Stimulated activated CD8-positive, alpha-beta memory T cell treated with anti-CD3 and anti-CD28 coated beads, Interleukin-4, amount 100 ng/mL, for 48 hours (primary cell): ENCODE data around the gene ABI1.
"Not testable (repeated sequence)": the region's sequence is repeated elsewhere in the genome, so short reads cannot be mapped to it uniquely, and the experiment has no call there.

Experiments
- DNase-seq: peaks from one replicate; pipeline ENCODE4 v3.0.0-alpha.2; 2020

Gene ABI1

DNA sequence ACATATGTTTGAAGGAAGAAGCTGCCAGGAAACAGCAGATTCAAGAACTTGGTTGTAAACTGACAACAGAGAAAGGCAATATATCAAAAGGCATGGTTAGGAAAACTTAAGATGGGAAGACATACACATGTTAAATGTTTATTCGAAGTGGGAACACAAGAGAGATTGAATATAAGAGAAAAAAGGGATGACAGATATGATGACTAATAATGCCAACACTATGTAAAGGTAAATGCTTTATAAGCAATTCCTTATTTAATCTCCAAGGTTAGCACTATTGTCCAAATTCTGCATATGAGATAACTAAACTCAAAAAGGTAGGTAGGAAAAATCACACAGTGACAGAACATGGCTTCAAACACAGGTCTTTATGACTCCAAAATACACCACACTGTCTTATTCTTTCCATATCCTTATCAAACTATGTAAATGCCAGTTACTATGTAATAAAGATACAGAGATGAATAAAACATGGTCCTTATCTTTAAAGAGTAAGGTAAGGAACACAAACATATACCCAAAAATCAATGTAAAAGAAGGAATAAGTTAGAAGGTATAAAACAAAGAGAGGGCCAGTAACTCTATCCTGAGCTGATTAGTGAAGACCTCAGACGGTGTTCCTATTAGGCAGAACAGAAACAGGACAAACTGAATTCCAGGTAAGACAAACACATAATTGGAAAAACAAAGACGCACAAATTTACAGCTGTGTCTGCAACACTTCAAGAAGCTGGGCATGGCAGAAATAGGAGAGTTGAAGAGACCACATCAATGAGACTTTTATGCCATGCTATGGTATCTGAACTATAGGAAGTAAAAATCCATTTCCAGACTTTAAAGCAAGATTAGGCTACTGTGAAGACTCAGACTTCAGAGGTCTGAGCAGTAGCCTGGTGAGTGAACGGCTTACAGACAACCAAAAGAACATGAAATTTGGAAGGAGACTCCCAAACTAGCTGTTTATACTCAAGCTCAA is 56.1 kb downstream of the ABI1 start:
- DNase-seq = no peak

- no peak for DNase-seq
These were observed 56.9 kb downstream of the ABI1 start for GRCh38 chr10:26803849-26804248.

DNA sequence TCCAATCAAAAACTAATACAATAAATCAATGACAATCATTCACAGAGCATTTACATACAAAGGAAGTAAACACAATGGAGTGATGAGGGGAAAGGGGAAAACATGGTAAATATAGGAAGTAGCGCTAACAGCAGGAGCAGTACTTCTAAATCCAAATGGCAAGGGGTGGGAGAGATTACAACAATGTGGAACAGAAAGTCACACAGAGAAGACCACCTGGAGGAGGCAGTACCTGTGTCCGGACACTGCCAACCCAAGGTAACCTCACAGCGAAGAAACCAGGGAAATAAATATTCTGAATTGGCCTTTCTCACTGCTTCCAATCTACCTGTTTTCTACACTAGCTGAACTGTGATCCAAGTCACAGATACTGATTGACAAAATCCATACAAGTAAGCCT is 58.2 kb downstream of the ABI1 start:
- no peak for DNase-seq

- no peak for DNase-seq
These were observed 58.9 kb downstream of the ABI1 start for GRCh38 chr10:26801831-26802230.

DNA sequence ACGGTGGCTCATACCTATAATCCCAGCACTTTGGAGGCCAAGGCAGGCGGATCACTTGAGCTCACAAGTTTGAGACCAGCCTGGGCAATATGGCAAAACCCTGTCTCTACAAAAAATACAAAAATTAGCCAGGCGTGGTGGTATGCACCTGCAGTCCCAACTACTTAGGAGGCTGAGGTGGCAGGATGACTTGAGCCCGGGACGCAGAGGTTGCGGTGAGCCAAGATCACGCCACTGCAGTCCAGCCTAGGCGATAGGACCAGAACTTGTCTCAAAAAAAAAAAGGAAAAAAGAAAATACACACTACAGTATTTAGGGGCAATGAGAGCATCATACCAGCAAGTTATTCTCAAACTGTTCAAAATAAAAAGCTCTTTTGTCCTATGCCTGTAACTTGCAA is 59.5 kb downstream of the ABI1 start:
- DNase-seq = no peak

DNA sequence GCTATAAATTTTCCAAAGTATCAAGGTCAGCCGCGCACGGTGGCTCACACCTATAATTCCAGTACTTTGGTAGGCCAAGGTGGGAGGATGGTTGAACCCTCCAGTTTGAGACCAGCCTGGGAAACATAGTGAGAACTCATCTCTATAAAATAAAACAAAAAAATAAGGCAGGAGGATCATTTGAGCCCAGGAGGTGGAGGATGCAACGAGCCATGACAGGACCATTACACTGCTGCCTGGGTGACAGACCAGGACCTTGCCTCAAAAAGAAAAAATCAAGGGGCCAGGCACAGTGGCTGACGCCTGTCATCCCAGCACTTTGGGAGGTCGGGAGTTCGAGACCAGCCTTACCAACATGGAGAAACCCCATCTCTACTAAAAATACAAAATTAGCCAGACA is 60.3 kb downstream of the ABI1 start:
- DNase-seq = no peak

GRCh38 chr10:26799342-26799741 is 61.4 kb downstream of the ABI1 start:
- DNase-seq = no peak

DNA sequence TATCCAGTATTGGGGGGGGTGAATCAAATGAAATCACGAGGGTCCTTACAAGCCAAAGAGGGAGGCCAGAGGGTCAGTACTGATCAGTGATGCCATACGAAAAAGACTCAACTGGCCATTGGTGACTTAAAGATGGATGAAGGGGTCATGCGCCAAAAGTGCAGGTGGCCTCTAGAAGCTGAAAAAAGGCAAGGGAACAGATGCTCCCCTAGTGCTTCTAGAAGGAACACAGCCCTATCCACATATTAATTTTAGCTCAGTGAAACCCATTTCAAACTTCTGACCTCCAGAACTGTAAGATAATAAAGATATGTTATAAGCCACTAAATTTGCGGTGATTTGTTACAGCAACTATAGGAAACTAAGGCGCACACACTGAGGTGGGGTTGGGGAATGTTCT is 62.5 kb downstream of the ABI1 start:
- DNase-seq = no peak

DNA sequence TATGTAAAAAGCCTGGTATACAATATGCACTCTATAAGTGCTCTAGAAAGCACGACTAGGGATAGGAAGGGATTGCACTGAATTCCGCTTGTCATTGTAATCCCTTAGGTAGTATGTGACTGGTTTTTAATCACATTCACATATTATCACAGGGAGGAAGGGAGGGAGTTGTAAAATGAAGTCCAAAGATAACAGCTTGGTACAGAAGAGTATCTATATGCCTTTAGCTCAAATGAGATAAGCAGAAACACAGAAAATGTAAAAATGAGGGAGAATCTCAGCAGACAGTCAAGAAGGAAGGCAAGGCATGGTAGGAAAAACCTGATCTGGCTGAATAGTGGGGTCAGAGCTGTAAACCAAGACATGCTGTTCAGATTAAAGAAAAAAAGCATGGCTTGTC is 63.4 kb downstream of the ABI1 start:
- no peak for DNase-seq

GRCh38 chr10:26792758-26793495 is 67.8 kb downstream of the ABI1 start:
- DNase-seq = no peak

DNA sequence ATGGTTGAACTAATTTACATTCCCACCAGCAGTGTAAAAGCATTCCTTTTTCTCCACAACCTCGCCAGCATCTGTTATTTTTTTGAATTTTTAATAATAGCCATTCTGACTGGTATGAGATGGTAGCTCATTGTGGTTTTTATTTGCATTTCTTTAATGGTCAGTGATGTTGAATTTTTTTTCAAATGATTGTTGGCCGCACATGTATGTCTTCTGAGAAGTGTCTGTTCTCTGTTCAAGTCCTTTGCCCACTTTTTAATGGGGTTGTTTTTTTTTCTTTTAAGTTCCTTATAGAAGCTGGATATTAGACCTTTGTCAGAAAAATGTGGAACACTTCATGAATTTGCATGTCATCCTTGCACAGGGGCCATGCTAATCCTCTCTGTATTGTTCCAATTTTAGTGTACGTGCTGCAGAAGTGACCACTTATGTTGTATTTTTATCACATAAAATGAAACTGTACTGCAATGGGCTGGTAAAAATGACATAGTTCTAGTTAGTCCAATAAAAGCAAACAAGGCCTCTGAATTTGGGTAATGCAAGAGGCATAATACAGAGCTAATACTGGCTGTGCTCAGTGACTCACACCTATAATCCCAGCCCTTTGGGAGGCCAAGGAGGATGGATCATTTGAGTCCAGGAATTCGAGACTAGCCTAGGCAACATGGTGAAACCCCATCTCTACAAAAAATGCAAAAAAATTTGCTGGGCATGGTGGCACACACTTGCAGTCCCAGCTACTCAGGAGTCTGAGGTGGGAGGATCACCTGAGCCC is 70.3 kb downstream of the ABI1 start:
- no peak for DNase-seq

DNA sequence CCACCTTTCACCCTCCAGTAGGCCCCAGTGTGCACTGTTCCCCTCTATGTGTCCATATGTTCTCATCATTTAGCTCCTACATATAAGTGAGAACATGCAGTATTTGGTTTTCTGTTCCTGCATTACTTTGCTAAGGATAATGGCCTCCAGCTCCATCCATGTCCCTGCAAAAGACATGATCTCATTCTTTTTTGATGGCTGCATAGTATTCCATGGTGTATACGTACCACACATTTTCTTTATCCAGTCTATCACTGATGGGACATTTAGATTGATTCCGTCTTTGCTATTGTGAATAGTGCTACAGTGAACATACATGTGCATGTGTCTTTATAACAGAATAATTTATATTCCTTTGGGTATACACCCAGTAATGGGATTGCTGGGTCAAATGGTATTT is 71.0 kb downstream of the ABI1 start:
- not testable (repeated sequence) for DNase-seq

GRCh38 chr10:26787362-26787761 is 73.4 kb downstream of the ABI1 start:
- no peak for DNase-seq

- DNase-seq = peak; percentile 29
These were observed 79.0 kb downstream of the ABI1 start for GRCh38 chr10:26781797-26782196.

- DNase-seq = peak; percentile 30
These were observed 79.8 kb downstream of the ABI1 start for GRCh38 chr10:26780793-26781601.

DNA sequence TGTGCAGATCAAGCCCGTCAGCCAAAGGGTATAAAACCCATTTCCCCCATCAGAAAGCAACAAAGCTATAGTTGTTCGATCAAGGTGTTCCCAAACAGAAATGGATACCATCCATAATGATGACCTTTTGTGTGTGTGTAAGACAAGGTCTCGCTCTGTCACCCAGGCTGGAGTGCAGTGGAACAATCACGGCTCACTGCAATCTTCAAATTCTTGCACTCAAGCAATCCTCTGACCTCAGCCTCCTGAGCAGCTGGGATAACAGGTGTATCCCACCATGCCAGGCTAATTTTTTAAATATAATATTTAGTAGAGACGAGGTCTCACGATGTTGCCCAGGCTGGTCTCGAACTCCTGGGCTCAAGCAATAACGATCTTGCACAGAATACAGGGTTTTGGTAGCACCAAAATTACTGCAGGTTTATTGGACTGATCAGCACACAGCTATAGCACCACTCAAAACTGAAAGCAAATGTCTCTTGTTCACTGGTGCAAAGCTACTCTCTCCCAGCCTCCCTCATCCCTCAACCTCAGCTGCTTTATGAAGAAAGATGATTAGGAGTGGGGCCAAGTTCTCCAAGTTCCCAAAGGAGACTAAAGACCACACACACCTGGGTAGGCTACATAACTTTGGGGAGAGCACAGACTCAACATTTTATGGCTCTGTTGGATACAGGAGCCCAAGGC is 80.5 kb downstream of the ABI1 start:
- no peak for DNase-seq

DNA sequence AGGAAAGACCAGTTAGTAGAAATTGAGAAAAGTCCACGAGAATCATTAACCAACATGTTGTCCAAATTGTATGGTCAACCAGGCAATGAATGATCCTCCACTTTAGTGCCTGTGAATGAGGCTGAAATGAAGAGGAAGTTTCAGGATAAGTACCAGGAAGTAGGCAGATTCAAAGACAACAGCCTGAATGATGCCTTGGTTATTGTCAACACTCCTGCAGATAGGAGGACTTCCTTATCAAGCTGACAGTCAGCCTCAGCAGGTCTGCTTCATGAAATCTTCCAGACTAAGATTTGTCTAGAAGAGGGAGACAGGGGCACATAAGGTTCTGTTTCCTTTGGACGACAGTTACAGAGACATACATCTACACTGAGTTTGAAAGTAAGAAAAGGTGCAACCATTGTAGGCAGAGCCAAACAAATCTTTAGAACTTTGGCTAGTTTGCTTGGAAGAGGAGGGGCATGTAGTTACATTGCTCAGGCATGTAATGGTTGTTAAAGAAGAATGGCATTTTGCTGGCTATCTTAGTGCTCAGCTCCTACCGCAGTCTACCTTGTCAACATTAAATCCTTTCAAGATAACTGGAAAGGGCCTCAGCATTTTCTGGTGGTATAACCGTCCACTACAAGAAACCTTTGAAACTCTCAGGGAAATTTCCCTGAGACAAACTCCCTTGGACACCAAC is 81.4 kb downstream of the ABI1 start:
- no peak for DNase-seq

DNA sequence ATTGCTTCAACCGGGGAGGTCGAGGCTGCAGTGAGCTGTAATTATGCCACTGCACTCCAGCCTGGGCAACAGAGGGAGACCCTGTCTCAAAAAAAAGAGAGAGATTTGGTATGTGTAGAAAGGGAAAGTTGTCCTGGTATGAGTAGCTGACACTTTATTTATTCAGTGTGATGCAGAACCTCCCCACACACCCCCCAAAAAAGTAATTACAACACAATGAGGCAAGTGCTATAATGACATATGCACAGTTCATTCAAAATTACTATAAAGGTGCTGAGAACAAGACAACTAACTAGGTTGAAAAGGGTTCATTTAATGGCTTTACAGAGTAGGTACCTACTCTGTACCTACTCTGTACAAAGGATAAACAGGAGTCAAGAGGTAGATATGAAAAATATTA is 83.1 kb downstream of the ABI1 start:
- DNase-seq = no peak

GRCh38 chr10:26776258-26776657 is 84.5 kb downstream of the ABI1 start:
- no peak for DNase-seq

GRCh38 chr10:26773633-26774032 is 87.1 kb downstream of the ABI1 start:
- DNase-seq = no peak

DNA sequence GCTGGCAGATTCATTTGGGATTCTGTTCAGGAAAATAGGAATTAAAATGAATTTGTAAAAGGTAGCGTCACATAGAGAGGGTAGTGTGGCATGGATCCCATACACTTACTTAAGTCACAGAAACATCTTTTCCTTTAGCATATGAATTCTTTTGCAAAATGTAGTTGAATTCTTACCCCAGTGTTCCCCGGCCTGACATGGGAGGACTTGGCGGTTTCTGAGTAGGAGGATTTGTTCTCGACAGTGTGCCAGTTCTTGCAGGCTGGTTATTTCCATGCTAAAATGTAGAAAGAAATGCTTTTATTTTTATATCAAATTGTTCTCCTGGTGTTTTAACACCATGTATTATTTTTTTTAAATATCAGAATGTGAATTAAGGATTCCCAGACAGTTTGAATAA is 90.7 kb downstream of the ABI1 start:
- DNase-seq = no peak
